SK-N-SH (cell line): ENCODE results near the gene NOXA1. TPM values are rescaled to one million over a fixed set of nuclear protein-coding genes. Genes with fewer than 3 reads are reported as not detected.

Experiments used
- CTCF ChIA-PET: fragments of 300-600, 350-600 bp; formaldehyde crosslinking; extraction: SDS; loops from one replicate; lab custom pipeline; 2021; lab: Yijun Ruan, JAX
- POLR2A ChIA-PET: fragments of 350-600 bp; sonication (Branson Sonifier 250); formaldehyde crosslinking; extraction: SDS; loops from one replicate; lab custom pipeline; 2020; ENCODE audit warnings: antibody characterized with exemption, inconsistent platforms; lab: Yijun Ruan, JAX
- DNase-seq: peaks from one replicate; pipeline ENCODE4 v3.0.0; 2012
- H2AFZ ChIP-seq: fragments of 200-600 bp; sonication (generic); 2 replicates; pipeline ENCODE4 v1.8.1; 2016; ENCODE audit warnings: antibody characterized with exemption, mild to moderate bottlenecking, low read depth
- H3F3A ChIP-seq: fragments of 200-600 bp; sonication (generic); replicated peaks from 2 replicates; pipeline ENCODE3; 2016; ENCODE audit warnings: antibody characterized with exemption, mild to moderate bottlenecking; ENCODE audit not compliant: insufficient read depth
- H3K27ac ChIP-seq, 2 experiments: fragments of 200-500 bp in 1 of 2; fragments of 200-600 bp in 1 of 2; sonication (Bioruptor generic) in 1 of 2; sonication (generic), shearing (Covaris generic) in 1 of 2; 2 replicates each; pipeline versions ENCODE4 v1.5.1 to v1.6.1; 2014 to 2016; ENCODE audit warnings: low read depth in 2 of 2, inconsistent platforms in 1 of 2, low read length in 1 of 2, mild to moderate bottlenecking in 1 of 2, mixed read lengths in 1 of 2
- H3K27me3 ChIP-seq: fragments of 200-600 bp; sonication (generic), shearing (Covaris generic); 2 replicates; pipeline ENCODE4 v1.6.1; 2016; ENCODE audit warnings: mixed run types; ENCODE audit not compliant: insufficient read depth
- H3K36me3 ChIP-seq, 2 experiments: fragments of 200-500 bp in 1 of 2; fragments of 200-600 bp in 1 of 2; sonication (Bioruptor generic) in 1 of 2; sonication (generic) in 1 of 2; replicated peaks in 1 of 2; 2 replicates each; pipeline versions ENCODE3 to v1.5.1; 2014 to 2016; ENCODE audit warnings: low read length in 1 of 2, mild to moderate bottlenecking in 1 of 2; ENCODE audit not compliant: insufficient read depth in 2 of 2, control insufficient read depth in 1 of 2
- H3K4me1 ChIP-seq, 2 experiments: fragments of 200-500 bp in 1 of 2; fragments of 200-600 bp in 1 of 2; sonication (Bioruptor generic) in 1 of 2; sonication (generic), shearing (Covaris generic) in 1 of 2; 2 replicates each; pipeline versions ENCODE4 v1.5.1 to v1.6.1; 2014 to 2016; ENCODE audit warnings: low read depth in 1 of 2, low read length in 1 of 2, mixed run types in 1 of 2; ENCODE audit not compliant: insufficient read depth in 2 of 2, control insufficient read depth in 1 of 2
- H3K4me2 ChIP-seq: fragments of 200-600 bp; sonication (generic), shearing (Covaris generic); 2 replicates; pipeline ENCODE4 v1.6.1; 2017; ENCODE audit warnings: mixed run types
- H3K4me3 ChIP-seq, 2 experiments: fragments of 200-500 bp in 1 of 2; fragments of 200-600 bp in 1 of 2; sonication (Bioruptor generic) in 1 of 2; sonication (generic), shearing (Covaris generic) in 1 of 2; 2 replicates each; pipeline versions ENCODE4 v1.5.1 to v1.8.1; 2014 to 2016; ENCODE audit warnings: low read depth in 2 of 2, inconsistent platforms in 1 of 2, low read length in 1 of 2, mild to moderate bottlenecking in 1 of 2, mixed read lengths in 1 of 2, moderate library complexity in 1 of 2
- H3K79me2 ChIP-seq: fragments of 200-600 bp; sonication (generic); 2 replicates; pipeline ENCODE4 v1.8.1; 2017; ENCODE audit warnings: mild to moderate bottlenecking; ENCODE audit not compliant: insufficient read depth
- H3K9ac ChIP-seq: fragments of 200-600 bp; sonication (generic); 2 replicates; pipeline ENCODE4 v1.6.1; 2017; ENCODE audit warnings: mixed run types
- H3K9me2 ChIP-seq: fragments of 200-600 bp; sonication (generic); 2 replicates; pipeline ENCODE4 v1.6.1; 2017; ENCODE audit warnings: mixed run types
- H3K9me3 ChIP-seq: fragments of 200-600 bp; sonication (generic); 2 replicates; pipeline ENCODE4 v1.6.1; 2017; ENCODE audit warnings: mixed run types, mild to moderate bottlenecking, moderate library complexity
- H4K20me1 ChIP-seq: fragments of 200-600 bp; sonication (generic); 2 replicates; pipeline ENCODE4 v1.6.1; 2017; ENCODE audit warnings: mild to moderate bottlenecking, mixed run types; ENCODE audit not compliant: insufficient read depth
- ELF1 ChIP-seq: IDR thresholded peaks from 2 replicates; pipeline ENCODE4 v1.4.0; 2012
- EP300 ChIP-seq, 2 experiments: IDR thresholded peaks; 2 replicates each; pipeline versions ENCODE4 v1.4.0 to v1.6.1; 2012; ENCODE audit warnings: borderline replicate concordance in 1 of 2, low read depth in 1 of 2, low read length in 1 of 2
- EZH2phosphoT487 ChIP-seq: fragments of 200-600 bp; sonication (generic); IDR thresholded peaks from 2 replicates; pipeline ENCODE4 v1.6.1; 2017; ENCODE audit warnings: low read depth, mixed run types, mild to moderate bottlenecking, antibody characterized with exemption, moderate library complexity, borderline replicate concordance
- GABPA ChIP-seq: IDR thresholded peaks from 2 replicates; pipeline ENCODE4 v1.4.0; 2012; ENCODE audit warnings: low read depth, mild to moderate bottlenecking
- MEF2A ChIP-seq: IDR thresholded peaks from 2 replicates; pipeline ENCODE4 v1.4.0; 2012; ENCODE audit warnings: low read depth, borderline replicate concordance
- NFIC ChIP-seq: IDR thresholded peaks from 2 replicates; pipeline ENCODE4 v1.4.0; 2012; ENCODE audit warnings: borderline replicate concordance
- NRF1 ChIP-seq: IDR thresholded peaks from 2 replicates; pipeline ENCODE4 v1.6.1; 2012; ENCODE audit warnings: low read depth, mild to moderate bottlenecking, low read length
- POLR2AphosphoS5 ChIP-seq: IDR thresholded peaks from 2 replicates; pipeline ENCODE4 v1.6.1; 2012; ENCODE audit warnings: low read depth, low read length
- RAD21 ChIP-seq: IDR thresholded peaks from 2 replicates; pipeline ENCODE4 v1.6.1; 2012; ENCODE audit warnings: mild to moderate bottlenecking, low read length
- RCOR1 ChIP-seq: fragments of 150-350 bp; IDR thresholded peaks from 2 replicates; pipeline ENCODE4 v1.6.1; 2017; ENCODE audit warnings: antibody characterized with exemption, low read length
- YY1 ChIP-seq: IDR thresholded peaks from 2 replicates; pipeline ENCODE4 v1.4.0; 2012; ENCODE audit warnings: low read depth, mild to moderate bottlenecking
- WGBS: methylation state at CpG from one replicate; pipeline ENCODE4 v1.1.6; 2017; ENCODE audit warnings: low lambda C conversion rate; 5-methylcytosine and 5-hydroxymethylcytosine counted together
- polyA plus RNA-seq, 3 experiments: library from polyadenylated mRNA; depleted of rRNA; stranded (reverse); fragments of >200 nt; gene quantifications; 2 replicates each; pipeline ENCODE4 v1.2.3, GENCODE V29; 2012
- TF ChIP-seq, protein P1 (sequence below): IDR thresholded peaks from 2 replicates; pipeline ENCODE4 v1.6.1; 2012; ENCODE audit warnings: mild to moderate bottlenecking, low read depth, low read length, moderate library complexity
- TF ChIP-seq, protein P2 (sequence below): fragments of 200-600 bp; sonication (generic); IDR thresholded peaks from 2 replicates; pipeline ENCODE4 v1.6.1; 2017; ENCODE audit warnings: antibody characterized with exemption, mild to moderate bottlenecking, moderate library complexity

NOXA1 gene
- polyA plus RNA-seq, 1 of the 3 experiments (the other 2 are of a cell fraction) = 0.39 TPM

DNA sequence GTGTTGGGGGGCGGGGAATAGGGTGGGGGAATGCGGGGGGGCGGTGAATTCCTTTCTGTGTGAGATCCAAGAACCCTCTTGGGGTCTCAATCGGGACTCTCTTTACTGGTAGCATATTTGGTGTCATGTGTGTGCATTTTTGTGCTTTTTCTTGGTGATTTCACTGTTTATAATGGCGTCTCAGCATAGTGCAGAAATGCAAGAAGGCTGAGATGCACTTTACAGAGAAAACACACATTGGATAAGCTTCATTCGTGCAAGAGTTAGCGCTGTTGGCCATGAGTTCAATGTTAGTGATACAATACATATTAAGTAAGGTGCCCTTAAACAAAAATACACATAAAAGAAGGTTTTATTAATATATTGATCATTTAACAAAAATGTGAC is 18.7 kb downstream of the NOXA1 start:
- WGBS = 23% methylated on average over 6 of the region's 7 CpGs

More for the DNA sequence above, 18.7 kb downstream of the NOXA1 start:
- H3K9ac ChIP-seq = no peak overlapping the region
- H3K4me2 ChIP-seq = peak overlapping the region; percentile 81; the same call in 1 of the 2 replicates
- H3K79me2 ChIP-seq = no peaks in the 10 kb centered on the region
- ChIA-PET CTCF (interaction anchor here (0.7 to 7.0 kb wide), 5 partner anchors 8 to 155 kb away, joined by 3 to 53 read pairs (median 9); partner anchors contain the start of genes EXD3 and NOXA1), POLR2A (no interaction called here)
- peak overlapping the region in 1 of 2 experiments; percentile 31; a peak in 1 of 4 replicates for H3K4me3 ChIP-seq
- H3K36me3 ChIP-seq = no peaks in the 10 kb centered on the region
- TF ChIP-seq RAD21 (no peak), NRF1 (no peak), NFIC (no peak), POLR2AphosphoS5 (no peak), YY1 (no peak), MEF2A (no peak), EZH2phosphoT487 (no peak), RCOR1 (no peak), ELF1 (no peak), EP300 (IDR thresholded peaks at IDR 0.05; ENCODE audit: borderline replicate concordance in 1 of 2, low read depth in 1 of 2, low read length in 1 of 2) (no peak), GABPA (no peak)
- TF ChIP-seq, protein P1, sequence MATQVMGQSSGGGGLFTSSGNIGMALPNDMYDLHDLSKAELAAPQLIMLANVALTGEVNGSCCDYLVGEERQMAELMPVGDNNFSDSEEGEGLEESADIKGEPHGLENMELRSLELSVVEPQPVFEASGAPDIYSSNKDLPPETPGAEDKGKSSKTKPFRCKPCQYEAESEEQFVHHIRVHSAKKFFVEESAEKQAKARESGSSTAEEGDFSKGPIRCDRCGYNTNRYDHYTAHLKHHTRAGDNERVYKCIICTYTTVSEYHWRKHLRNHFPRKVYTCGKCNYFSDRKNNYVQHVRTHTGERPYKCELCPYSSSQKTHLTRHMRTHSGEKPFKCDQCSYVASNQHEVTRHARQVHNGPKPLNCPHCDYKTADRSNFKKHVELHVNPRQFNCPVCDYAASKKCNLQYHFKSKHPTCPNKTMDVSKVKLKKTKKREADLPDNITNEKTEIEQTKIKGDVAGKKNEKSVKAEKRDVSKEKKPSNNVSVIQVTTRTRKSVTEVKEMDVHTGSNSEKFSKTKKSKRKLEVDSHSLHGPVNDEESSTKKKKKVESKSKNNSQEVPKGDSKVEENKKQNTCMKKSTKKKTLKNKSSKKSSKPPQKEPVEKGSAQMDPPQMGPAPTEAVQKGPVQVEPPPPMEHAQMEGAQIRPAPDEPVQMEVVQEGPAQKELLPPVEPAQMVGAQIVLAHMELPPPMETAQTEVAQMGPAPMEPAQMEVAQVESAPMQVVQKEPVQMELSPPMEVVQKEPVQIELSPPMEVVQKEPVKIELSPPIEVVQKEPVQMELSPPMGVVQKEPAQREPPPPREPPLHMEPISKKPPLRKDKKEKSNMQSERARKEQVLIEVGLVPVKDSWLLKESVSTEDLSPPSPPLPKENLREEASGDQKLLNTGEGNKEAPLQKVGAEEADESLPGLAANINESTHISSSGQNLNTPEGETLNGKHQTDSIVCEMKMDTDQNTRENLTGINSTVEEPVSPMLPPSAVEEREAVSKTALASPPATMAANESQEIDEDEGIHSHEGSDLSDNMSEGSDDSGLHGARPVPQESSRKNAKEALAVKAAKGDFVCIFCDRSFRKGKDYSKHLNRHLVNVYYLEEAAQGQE = no peak
- TF ChIP-seq, protein P2, sequence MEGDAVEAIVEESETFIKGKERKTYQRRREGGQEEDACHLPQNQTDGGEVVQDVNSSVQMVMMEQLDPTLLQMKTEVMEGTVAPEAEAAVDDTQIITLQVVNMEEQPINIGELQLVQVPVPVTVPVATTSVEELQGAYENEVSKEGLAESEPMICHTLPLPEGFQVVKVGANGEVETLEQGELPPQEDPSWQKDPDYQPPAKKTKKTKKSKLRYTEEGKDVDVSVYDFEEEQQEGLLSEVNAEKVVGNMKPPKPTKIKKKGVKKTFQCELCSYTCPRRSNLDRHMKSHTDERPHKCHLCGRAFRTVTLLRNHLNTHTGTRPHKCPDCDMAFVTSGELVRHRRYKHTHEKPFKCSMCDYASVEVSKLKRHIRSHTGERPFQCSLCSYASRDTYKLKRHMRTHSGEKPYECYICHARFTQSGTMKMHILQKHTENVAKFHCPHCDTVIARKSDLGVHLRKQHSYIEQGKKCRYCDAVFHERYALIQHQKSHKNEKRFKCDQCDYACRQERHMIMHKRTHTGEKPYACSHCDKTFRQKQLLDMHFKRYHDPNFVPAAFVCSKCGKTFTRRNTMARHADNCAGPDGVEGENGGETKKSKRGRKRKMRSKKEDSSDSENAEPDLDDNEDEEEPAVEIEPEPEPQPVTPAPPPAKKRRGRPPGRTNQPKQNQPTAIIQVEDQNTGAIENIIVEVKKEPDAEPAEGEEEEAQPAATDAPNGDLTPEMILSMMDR = no peak
- DNase-seq = no peak
- H3K9me3 ChIP-seq = no peaks in the 10 kb centered on the region
- H3F3A ChIP-seq = peaks cover 8% of the 10 kb centered on the region
- H3K4me1 ChIP-seq = peaks cover 0 to 10% of the 10 kb centered on the region in 2 experiments; a peak in 2 of 4 replicates
- H3K9me2 ChIP-seq = no peaks in the 10 kb centered on the region
- H3K27ac ChIP-seq = no peak overlapping the region
- H3K27me3 ChIP-seq = peaks cover 4% of the 10 kb centered on the region; the same call in 1 of the 2 replicates
- H2AFZ ChIP-seq = no peak overlapping the region
- H4K20me1 ChIP-seq = no peaks in the 10 kb centered on the region
